RWPE1 (cell line): Measurements from ENCODE around the gene TRMT6.

Experiments used
- CTCF ChIA-PET: fragments of 350-600 bp; sonication (Branson Sonifier 250); formaldehyde crosslinking; extraction: SDS; loops from one replicate; lab custom pipeline; 2021; lab: Yijun Ruan, JAX
- POLR2A ChIA-PET: fragments of 400-600 bp; formaldehyde crosslinking; extraction: SDS; loops from one replicate; lab custom pipeline; 2020; ENCODE audit warnings: antibody characterized with exemption; ENCODE audit not compliant: low non-redundant PET; lab: Yijun Ruan, JAX
- DNase-seq: peaks from one replicate; pipeline ENCODE4 v3.0.0; 2012; ENCODE audit warnings: low spot score
- H3K27ac ChIP-seq: fragments of 450-650 bp; 2 replicates; pipeline ENCODE4 v1.5.1; 2017
- CTCF ChIP-seq: fragments of 450-650 bp; conservative IDR thresholded peaks from 2 replicates; pipeline ENCODE4 v1.5.1; 2017; ENCODE audit warnings: low read depth, mild to moderate bottlenecking

Gene TRMT6

DNA sequence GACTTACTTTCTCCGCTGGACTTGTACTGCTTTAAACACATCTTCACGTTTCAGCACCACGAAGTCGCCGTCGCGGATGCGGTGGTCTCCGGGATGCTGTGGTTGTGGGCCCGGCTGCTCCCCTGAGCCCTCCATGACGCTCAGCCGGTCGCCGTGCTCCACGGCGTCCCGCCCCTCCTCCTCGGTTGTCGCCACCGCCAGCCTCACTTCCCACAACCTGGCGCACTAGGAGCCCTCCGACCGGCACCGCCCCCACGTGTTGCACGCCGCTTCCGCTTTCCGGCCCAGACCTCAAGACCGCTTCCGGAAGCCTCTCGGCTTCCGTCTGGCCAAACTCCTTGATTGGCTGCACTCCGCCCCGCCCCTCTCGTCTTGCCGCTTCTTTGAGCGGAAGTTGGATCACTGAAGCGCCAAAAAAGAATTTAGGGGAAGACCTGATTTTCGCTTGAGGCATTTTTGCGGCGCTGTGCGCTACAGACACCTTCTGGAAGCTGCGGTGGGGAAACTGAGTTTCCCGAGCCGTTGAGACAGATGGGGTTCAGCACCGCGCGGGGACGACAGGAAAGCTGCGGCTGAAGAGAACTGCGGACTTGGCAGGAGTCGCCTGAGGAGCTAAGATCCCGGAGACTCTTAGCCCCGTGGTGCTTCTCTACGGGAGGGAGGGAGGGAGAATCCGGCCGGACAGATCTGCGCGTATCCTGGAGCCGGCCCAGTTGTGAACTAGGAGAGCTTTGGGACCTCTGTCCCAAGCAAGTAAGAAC lies at the start of gene TRMT6, which contains the start of gene MCM8:
TRMT6 (minus strand) TSS at position 263 of the 761 bp plus-strand sequence; CDS start at position 135, 128 bp downstream.
MCM8 (plus strand) TSS at position 382 of the 761 bp plus-strand sequence. CDS start 1,364 bp downstream, outside the sequence.
- POLR2A ChIA-PET, result interaction anchor here (0.6 kb wide), 1 partner anchor 8 kb away, joined by 3 read pairs; no protein-coding TSS in a partner anchor
- no peak for TF ChIP-seq CTCF
- DNase-seq, result peak; percentile 93
- CTCF ChIA-PET, result interaction anchor here (1.3 kb wide), 1 partner anchor 422 kb away, joined by 5 read pairs; no protein-coding TSS in a partner anchor
- peak within 1 kb of the TSS; percentile 92 for H3K27ac ChIP-seq

GRCh38 chr20:5999783-6000182 lies 49.5 kb upstream of the TRMT6 start:
- no peak overlapping the region for H3K27ac ChIP-seq
- TF ChIP-seq CTCF, result no peak
- no peak for DNase-seq
- ChIA-PET CTCF (no interaction called here), POLR2A (no interaction called here)

DNA sequence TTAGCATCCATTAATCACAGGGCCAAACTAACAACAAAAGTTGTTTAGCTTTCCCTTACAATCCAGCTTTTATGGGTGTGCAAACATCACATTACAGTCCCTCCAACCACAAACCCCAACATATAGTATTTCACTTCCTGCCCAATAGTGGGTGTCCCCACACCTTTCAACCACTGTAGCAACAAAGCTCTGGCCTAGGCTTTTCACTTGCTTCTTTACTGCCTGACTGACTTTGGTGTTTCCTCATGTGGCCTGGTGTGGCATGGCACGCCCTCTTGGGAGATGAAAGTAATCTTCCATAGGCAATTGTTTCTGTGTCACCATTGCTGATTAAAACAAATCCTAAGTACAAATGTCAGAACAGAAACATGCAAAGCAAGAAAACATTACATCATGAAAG lies 46.4 kb upstream of the TRMT6 start:
- CTCF ChIA-PET, result interaction anchor here (0.6 to 0.7 kb wide), 3 partner anchors 29 to 454 kb away, joined by 4 to 8 read pairs (median 6); no protein-coding TSS in a partner anchor
- no peak for DNase-seq
- no peak for TF ChIP-seq CTCF
- POLR2A ChIA-PET, result no interaction called here
- no peak overlapping the region for H3K27ac ChIP-seq

- ChIA-PET POLR2A (no interaction called here), CTCF (interaction anchor here (0.6 kb wide), 2 partner anchors 44 to 857 kb away, joined by 3 to 4 read pairs; no protein-coding TSS in a partner anchor)
- no peak for DNase-seq
- no peak for TF ChIP-seq CTCF
- no peak overlapping the region for H3K27ac ChIP-seq
Observed at GRCh38 chr20:5991623-5992441, 41.5 kb upstream of the TRMT6 start.

GRCh38 chr20:5990946-5991345 lies 40.6 kb upstream of the TRMT6 start:
- TF ChIP-seq CTCF, result no peak
- H3K27ac ChIP-seq, result no peak overlapping the region
- ChIA-PET POLR2A (no interaction called here), CTCF (no interaction called here)
- no peak for DNase-seq

DNA sequence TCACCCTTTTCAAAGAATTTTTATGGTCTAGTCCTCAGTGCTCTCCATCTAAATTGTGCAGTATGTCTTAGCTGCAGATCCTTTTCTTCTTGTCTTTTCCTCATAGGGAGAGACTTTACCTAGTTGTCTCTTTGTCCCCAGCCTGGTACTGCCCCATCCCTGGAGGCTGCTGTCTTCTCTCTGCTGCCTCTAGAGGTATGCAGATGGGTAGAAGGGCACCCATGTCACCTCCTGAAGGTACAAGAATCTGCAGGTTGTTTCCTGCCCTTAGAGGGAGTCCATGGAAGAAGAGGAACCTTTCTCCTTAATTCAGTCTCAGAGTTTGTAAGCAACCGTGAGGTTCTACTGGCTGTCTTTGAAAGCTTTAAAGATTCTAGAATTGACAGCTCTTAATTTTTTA lies 39.2 kb upstream of the TRMT6 start:
- ChIA-PET POLR2A (no interaction called here), CTCF (interaction anchor here (0.5 kb wide), 1 partner anchor 85 kb away, joined by 3 read pairs; no protein-coding TSS in a partner anchor)
- TF ChIP-seq CTCF, result no peak
- no peak for DNase-seq
- no peak overlapping the region for H3K27ac ChIP-seq
